22Rv1 (cell line): ENCODE measurements around the gene S100A3.

Experiments
- H3K27ac ChIP-seq: fragments of 450-650 bp; 2 replicates; pipeline ENCODE4 v1.5.1; 2017
- CTCF ChIP-seq: fragments of 450-650 bp; IDR thresholded peaks from 2 replicates; pipeline ENCODE4 v1.5.1; 2017; ENCODE audit warnings: mild to moderate bottlenecking
- ZFX ChIP-seq: fragments of 450-650 bp; IDR thresholded peaks from 2 replicates; pipeline ENCODE4 v1.6.1; 2017; ENCODE audit warnings: antibody characterized with exemption, borderline replicate concordance

Gene S100A3

GRCh38 chr1:153560241-153560640 lies 11.2 kb upstream of the S100A3 start:
- no peak overlapping the region for H3K27ac ChIP-seq
- no peak for TF ChIP-seq CTCF
- no peak for TF ChIP-seq ZFX

- TF ChIP-seq ZFX, result no peak
- no peak for TF ChIP-seq CTCF
- H3K27ac ChIP-seq, result no peak overlapping the region
Observed at GRCh38 chr1:153557877-153558276, 8.8 kb upstream of the S100A3 start.

GRCh38 chr1:153556348-153556747 lies 7.3 kb upstream of the S100A3 start:
- no peak for TF ChIP-seq CTCF
- TF ChIP-seq ZFX, result no peak
- no peak overlapping the region for H3K27ac ChIP-seq

GRCh38 chr1:153553830-153554541 lies 4.9 kb upstream of the S100A3 start:
- TF ChIP-seq ZFX (no peak), CTCF (no peak)
- H3K27ac ChIP-seq, result no peak overlapping the region

GRCh38 chr1:153553096-153553495 lies 4.0 kb upstream of the S100A3 start:
- TF ChIP-seq ZFX, result no peak
- no peak for TF ChIP-seq CTCF
- H3K27ac ChIP-seq, result no peak overlapping the region

- TF ChIP-seq ZFX (no peak), CTCF (no peak)
- no peak overlapping the region for H3K27ac ChIP-seq
Observed at GRCh38 chr1:153552335-153552734, 3.3 kb upstream of the S100A3 start.

- no peak overlapping the region for H3K27ac ChIP-seq
- TF ChIP-seq ZFX, result no peak
- TF ChIP-seq CTCF, result no peak
Observed at GRCh38 chr1:153550827-153551500, 1.9 kb upstream of the S100A3 start.
